HCT116 (cell line): ENCODE data around the gene SLC39A10. TPM values are rescaled to one million over a fixed set of nuclear protein-coding genes. Genes with fewer than 3 reads are reported as not detected.

Experiments
- ATAC-seq: fragments of 200-7000 bp; cut with Tn5 transposase; 2 replicates; pipeline ENCODE4 v1.9.1; 2020; ENCODE audit warnings: mild to moderate bottlenecking, moderate library complexity
- BruUV-seq: library from RNA; stranded (reverse); fragments of 400-500 nt; replicated peaks from 2 replicates; lab custom pipeline; 2021; lab: Mats Ljungman, UMichigan
- CTCF ChIA-PET: fragments of 300-600 bp; sonication (Branson Sonifier 250); formaldehyde crosslinking; loops from one replicate; lab custom pipeline; 2021; ENCODE audit warnings: antibody characterized with exemption; lab: Charles Lee
- POLR2A ChIA-PET: fragments of 300-600, 350-600 bp; sonication (Branson Sonifier 250); formaldehyde crosslinking; loops from one replicate; lab custom pipeline; 2021; ENCODE audit warnings: antibody characterized with exemption; lab: Charles Lee
- RAD21 ChIA-PET, 2 experiments: fragments of 300-600 bp; sonication (Branson Sonifier 250); formaldehyde crosslinking; loops; one replicate each; lab custom pipeline; 2023; ENCODE audit warnings: low total read pairs in 2 of 2; ENCODE audit not compliant: uncharacterized antibody in 2 of 2, unreplicated experiment in 2 of 2, low non-redundant PET in 1 of 2; lab: Charles Lee
- DNase-seq: peaks from one replicate; pipeline ENCODE4 v3.0.0-alpha.2; 2010; ENCODE audit warnings: low read depth, low spot score
- H2AFZ ChIP-seq: fragments of 200-600 bp; shearing (Covaris generic), sonication (generic); 2 replicates; pipeline ENCODE4 v1.6.1; 2017; ENCODE audit warnings: low read depth, mixed run types, mixed read lengths, antibody characterized with exemption, low read length; ENCODE audit not compliant: poor library complexity, severe bottlenecking
- H3K27ac ChIP-seq: 2 replicates; pipeline ENCODE4 v1.5.1; 2012; ENCODE audit warnings: low read depth, low read length
- H3K27me3 ChIP-seq: fragments of 200-600 bp; sonication (generic); 2 replicates; pipeline ENCODE4 v1.6.1; 2016; ENCODE audit warnings: mixed run types, low read length, mixed read lengths; ENCODE audit not compliant: insufficient read depth
- H3K36me3 ChIP-seq, 2 experiments: fragments of 200-500 bp in 1 of 2; fragments of 200-600 bp in 1 of 2; sonication (Bioruptor generic) in 1 of 2; sonication (generic) in 1 of 2; 2 replicates each; pipeline versions ENCODE4 v1.5.1 to v1.6.1; 2014 to 2016; ENCODE audit warnings: low read length in 2 of 2, inconsistent platforms in 1 of 2, mixed read lengths in 1 of 2, mixed run types in 1 of 2; ENCODE audit not compliant: insufficient read depth in 2 of 2, control insufficient read depth in 1 of 2
- H3K4me1 ChIP-seq, 2 experiments: fragments of 200-600 bp in 1 of 2; sonication (generic) in 1 of 2; 2 replicates each; pipeline versions ENCODE4 v1.5.1 to v1.6.1; 2012 to 2017; ENCODE audit warnings: low read length in 2 of 2, inconsistent platforms in 1 of 2, mild to moderate bottlenecking in 1 of 2, mixed read lengths in 1 of 2, mixed run types in 1 of 2, moderate library complexity in 1 of 2; ENCODE audit not compliant: insufficient read depth in 2 of 2, control insufficient read depth in 1 of 2
- H3K4me2 ChIP-seq: fragments of 200-600 bp; sonication (generic); 2 replicates; pipeline ENCODE4 v1.6.1; 2017; ENCODE audit warnings: mixed run types, low read length, mixed read lengths
- H3K4me3 ChIP-seq, 2 experiments: fragments of 200-600 bp in 1 of 2; sonication (generic) in 1 of 2; replicated peaks in 1 of 2; 2 replicates each; pipeline ENCODE4 v1.5.1; 2011 to 2016; ENCODE audit warnings: low read length in 2 of 2, control low read depth in 1 of 2, low read depth in 1 of 2, mild to moderate bottlenecking in 1 of 2, mixed read lengths in 1 of 2, mixed run types in 1 of 2
- H3K79me2 ChIP-seq: fragments of 200-600 bp; sonication (generic); 2 replicates; pipeline ENCODE4 v1.6.1; 2017; ENCODE audit warnings: mild to moderate bottlenecking, mixed run types, low read length, moderate library complexity, mixed read lengths; ENCODE audit not compliant: insufficient read depth
- H3K9ac ChIP-seq: fragments of 200-600 bp; sonication (generic); 2 replicates; pipeline ENCODE4 v1.6.1; 2016; ENCODE audit warnings: low read length, mixed read lengths
- H3K9me2 ChIP-seq: fragments of 200-600 bp; sonication (generic), shearing (Covaris generic); 2 replicates; pipeline ENCODE4 v1.6.1; 2017; ENCODE audit warnings: mixed run types, mild to moderate bottlenecking, moderate library complexity; ENCODE audit not compliant: insufficient read depth
- H3K9me3 ChIP-seq, 2 experiments: fragments of 200-500 bp in 1 of 2; fragments of 200-600 bp in 1 of 2; sonication (Bioruptor generic) in 1 of 2; sonication (generic) in 1 of 2; 2 replicates each; pipeline ENCODE4 v1.6.1; 2014 to 2017; ENCODE audit warnings: low read length in 2 of 2, mixed read lengths in 2 of 2, inconsistent platforms in 1 of 2, low read depth in 1 of 2, mild to moderate bottlenecking in 1 of 2, mixed run types in 1 of 2, moderate library complexity in 1 of 2; ENCODE audit not compliant: control insufficient read depth in 1 of 2, insufficient read depth in 1 of 2
- H4K20me1 ChIP-seq: fragments of 200-600 bp; sonication (generic), shearing (Covaris generic); 2 replicates; pipeline ENCODE4 v1.6.1; 2017; ENCODE audit warnings: mixed run types, mild to moderate bottlenecking, moderate library complexity; ENCODE audit not compliant: insufficient read depth
- CBX3 ChIP-seq: IDR thresholded peaks from 2 replicates; pipeline ENCODE4 v1.6.1; 2012; ENCODE audit warnings: low read depth
- CEBPB ChIP-seq: IDR thresholded peaks from 2 replicates; pipeline ENCODE4 v1.6.1; 2012; ENCODE audit warnings: low read depth
- EGR1 ChIP-seq: IDR thresholded peaks from 2 replicates; pipeline ENCODE4 v1.6.1; 2012; ENCODE audit warnings: low read depth
- ELF1 ChIP-seq: IDR thresholded peaks from 2 replicates; pipeline ENCODE4 v1.6.1; 2012; ENCODE audit warnings: low read depth, borderline replicate concordance
- EZH2 ChIP-seq: fragments of 200-600 bp; sonication (generic); IDR thresholded peaks from 2 replicates; pipeline ENCODE4 v1.6.1; 2017; ENCODE audit warnings: antibody characterized with exemption, mixed run types
- EZH2phosphoT487 ChIP-seq: fragments of 200-600 bp; IDR thresholded peaks from 2 replicates; pipeline ENCODE4 v1.6.1; 2018; ENCODE audit warnings: antibody characterized with exemption, borderline replicate concordance
- FOSL1 ChIP-seq: IDR thresholded peaks from 2 replicates; pipeline ENCODE4 v1.6.1; 2012; ENCODE audit warnings: low read depth
- JUND ChIP-seq: IDR thresholded peaks from 2 replicates; pipeline ENCODE4 v1.6.1; 2012
- POLR2A ChIP-seq: IDR thresholded peaks from 2 replicates; pipeline ENCODE4 v1.7.0; 2011; ENCODE audit warnings: borderline replicate concordance; ENCODE audit not compliant: insufficient read depth, insufficient read length; ENCODE audit errors: extremely low read depth
- RAD21 ChIP-seq: IDR thresholded peaks from 2 replicates; pipeline ENCODE4 v1.6.1; 2012; ENCODE audit warnings: low read depth, mild to moderate bottlenecking
- SIN3A ChIP-seq: IDR thresholded peaks from 2 replicates; pipeline ENCODE4 v1.6.1; 2012; ENCODE audit warnings: low read depth
- SRF ChIP-seq: IDR thresholded peaks from 2 replicates; pipeline ENCODE4 v1.6.1; 2012; ENCODE audit warnings: low read depth
- TCF7L2 ChIP-seq: IDR thresholded peaks from 2 replicates; pipeline ENCODE4 v1.7.0; 2011; ENCODE audit warnings: borderline replicate concordance, inconsistent platforms; ENCODE audit not compliant: insufficient read depth, insufficient read length; ENCODE audit errors: extremely low read depth
- YY1 ChIP-seq: IDR thresholded peaks from 2 replicates; pipeline ENCODE4 v1.6.1; 2011; ENCODE audit warnings: low read length, low read depth, moderate library complexity, mild to moderate bottlenecking; ENCODE audit not compliant: insufficient replicate concordance; ENCODE audit errors: extremely low read depth
- ZFX ChIP-seq: fragments of 450-650 bp; IDR thresholded peaks from 2 replicates; pipeline ENCODE4 v1.6.1; 2017
- intact Hi-C: fragments of 100-400 bp; cut with micrococcal nuclease; formaldehyde crosslinking; loops from 2 replicates; pipeline ENCODE4 v1.10.0; 2022
- total RNA-seq: library from RNA; stranded (reverse); gene quantifications from one replicate; pipeline ENCODE4 v1.2.1, GENCODE V29; 2021; ENCODE audit not compliant: unreplicated experiment
- TF ChIP-seq, protein P1 (sequence below): IDR thresholded peaks from 2 replicates; pipeline ENCODE4 v1.6.1; 2011; ENCODE audit warnings: mild to moderate bottlenecking, low read length, moderate library complexity; ENCODE audit not compliant: insufficient replicate concordance; ENCODE audit errors: extremely low read depth
- TF ChIP-seq, protein P2 (sequence below): IDR thresholded peaks from 2 replicates; pipeline ENCODE4 v1.6.1; 2012
- TF ChIP-seq, protein P3 (sequence below): IDR thresholded peaks from 2 replicates; pipeline ENCODE4 v1.6.1; 2012

SLC39A10 gene
- total RNA-seq, 1 experiment from 2014 or later: 59.0 TPM

DNA sequence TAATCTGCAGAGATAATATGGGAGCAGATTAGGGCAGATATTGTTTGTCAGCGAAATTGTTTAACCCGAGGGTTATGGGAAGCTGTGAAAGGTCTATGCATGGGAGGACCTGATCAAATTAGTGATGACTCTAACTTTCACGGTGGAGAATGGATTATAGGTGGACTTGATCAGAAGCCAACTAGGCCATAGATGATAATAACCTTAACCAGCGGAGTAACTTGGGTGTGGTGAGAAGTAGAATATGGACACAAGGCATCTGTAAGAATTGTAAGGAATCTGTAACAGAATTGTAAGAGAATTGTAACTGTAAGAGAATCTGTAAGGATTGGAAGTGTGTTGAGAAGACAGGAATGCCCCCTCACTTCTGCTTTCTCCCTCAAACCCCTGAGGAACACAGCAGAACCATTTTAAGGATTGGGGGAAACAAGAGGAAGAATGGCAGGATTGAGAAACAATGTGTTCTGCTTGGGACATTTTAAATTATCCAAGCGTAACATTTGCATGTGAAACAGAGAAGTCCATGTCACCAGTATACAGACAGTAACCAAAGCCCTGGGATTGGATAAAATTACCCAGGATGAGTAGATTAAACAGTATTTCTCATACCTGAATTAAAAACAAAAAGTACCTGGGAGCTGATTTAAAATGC, 14.9 kb upstream of the SLC39A10 start:
- TF ChIP-seq FOSL1: no peak
- TF ChIP-seq, protein P1, sequence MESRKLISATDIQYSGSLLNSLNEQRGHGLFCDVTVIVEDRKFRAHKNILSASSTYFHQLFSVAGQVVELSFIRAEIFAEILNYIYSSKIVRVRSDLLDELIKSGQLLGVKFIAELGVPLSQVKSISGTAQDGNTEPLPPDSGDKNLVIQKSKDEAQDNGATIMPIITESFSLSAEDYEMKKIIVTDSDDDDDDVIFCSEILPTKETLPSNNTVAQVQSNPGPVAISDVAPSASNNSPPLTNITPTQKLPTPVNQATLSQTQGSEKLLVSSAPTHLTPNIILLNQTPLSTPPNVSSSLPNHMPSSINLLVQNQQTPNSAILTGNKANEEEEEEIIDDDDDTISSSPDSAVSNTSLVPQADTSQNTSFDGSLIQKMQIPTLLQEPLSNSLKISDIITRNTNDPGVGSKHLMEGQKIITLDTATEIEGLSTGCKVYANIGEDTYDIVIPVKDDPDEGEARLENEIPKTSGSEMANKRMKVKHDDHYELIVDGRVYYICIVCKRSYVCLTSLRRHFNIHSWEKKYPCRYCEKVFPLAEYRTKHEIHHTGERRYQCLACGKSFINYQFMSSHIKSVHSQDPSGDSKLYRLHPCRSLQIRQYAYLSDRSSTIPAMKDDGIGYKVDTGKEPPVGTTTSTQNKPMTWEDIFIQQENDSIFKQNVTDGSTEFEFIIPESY: no peak
- TF ChIP-seq RAD21: no peak
- TF ChIP-seq, protein P2, sequence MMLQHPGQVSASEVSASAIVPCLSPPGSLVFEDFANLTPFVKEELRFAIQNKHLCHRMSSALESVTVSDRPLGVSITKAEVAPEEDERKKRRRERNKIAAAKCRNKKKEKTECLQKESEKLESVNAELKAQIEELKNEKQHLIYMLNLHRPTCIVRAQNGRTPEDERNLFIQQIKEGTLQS: no peak
- TF ChIP-seq TCF7L2: no peak
- TF ChIP-seq POLR2A: no peak
- TF ChIP-seq ZFX: no peak
- TF ChIP-seq, protein P3, sequence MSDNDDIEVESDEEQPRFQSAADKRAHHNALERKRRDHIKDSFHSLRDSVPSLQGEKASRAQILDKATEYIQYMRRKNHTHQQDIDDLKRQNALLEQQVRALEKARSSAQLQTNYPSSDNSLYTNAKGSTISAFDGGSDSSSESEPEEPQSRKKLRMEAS: no peak
- TF ChIP-seq CEBPB: no peak
- TF ChIP-seq EGR1: no peak
- no peak for TF ChIP-seq EZH2phosphoT487
- TF ChIP-seq EZH2: no peak
- no peak for TF ChIP-seq CBX3
- TF ChIP-seq SRF: no peak
- no peak for TF ChIP-seq YY1
- no peak for TF ChIP-seq JUND
- TF ChIP-seq SIN3A: no peak
- no peak for TF ChIP-seq ELF1
- RAD21 ChIA-PET: no interaction called here
- POLR2A ChIA-PET: no interaction called here
- H3K4me1 ChIP-seq: peaks cover 0 to under 1% of the 10 kb centered on the region in 2 experiments; a peak in 1 of 4 replicates
- no peaks in the 10 kb centered on the region for H3K27me3 ChIP-seq
- DNase-seq (no peak), ATAC-seq (no peak)
- CTCF ChIA-PET: no interaction called here
- H3K4me3 ChIP-seq: no peak overlapping the region
- H4K20me1 ChIP-seq: no peaks in the 10 kb centered on the region
- no peaks in the 10 kb centered on the region for H3K79me2 ChIP-seq
- no TSS peak for BruUV-seq
- H3K9ac ChIP-seq: no peak overlapping the region
- H2AFZ ChIP-seq: no peak overlapping the region
- H3K9me2 ChIP-seq: no peaks in the 10 kb centered on the region
- no peak overlapping the region for H3K4me2 ChIP-seq
- H3K27ac ChIP-seq: no peak overlapping the region
- intact Hi-C loops: no loop called here
- H3K9me3 ChIP-seq: no peaks in the 10 kb centered on the region
- no peaks in the 10 kb centered on the region for H3K36me3 ChIP-seq
